NCI-H345 treated with DMSO at 0.1 percent for 48 hours (cell line): ENCODE results near the gene SLC23A2.
A peak's percentile ranks its signal among the peaks of the same experiment; 100 is the strongest.
"Not testable (repeated sequence)": the region's sequence is repeated elsewhere in the genome, so short reads cannot be mapped to it uniquely, and the experiment has no call there.

Experiments
- DNase-seq: peaks from one replicate; lab custom pipeline; 2025; ENCODE audit not compliant: unreplicated experiment; lab: John Stamatoyannopoulos, UW

Gene SLC23A2

DNA sequence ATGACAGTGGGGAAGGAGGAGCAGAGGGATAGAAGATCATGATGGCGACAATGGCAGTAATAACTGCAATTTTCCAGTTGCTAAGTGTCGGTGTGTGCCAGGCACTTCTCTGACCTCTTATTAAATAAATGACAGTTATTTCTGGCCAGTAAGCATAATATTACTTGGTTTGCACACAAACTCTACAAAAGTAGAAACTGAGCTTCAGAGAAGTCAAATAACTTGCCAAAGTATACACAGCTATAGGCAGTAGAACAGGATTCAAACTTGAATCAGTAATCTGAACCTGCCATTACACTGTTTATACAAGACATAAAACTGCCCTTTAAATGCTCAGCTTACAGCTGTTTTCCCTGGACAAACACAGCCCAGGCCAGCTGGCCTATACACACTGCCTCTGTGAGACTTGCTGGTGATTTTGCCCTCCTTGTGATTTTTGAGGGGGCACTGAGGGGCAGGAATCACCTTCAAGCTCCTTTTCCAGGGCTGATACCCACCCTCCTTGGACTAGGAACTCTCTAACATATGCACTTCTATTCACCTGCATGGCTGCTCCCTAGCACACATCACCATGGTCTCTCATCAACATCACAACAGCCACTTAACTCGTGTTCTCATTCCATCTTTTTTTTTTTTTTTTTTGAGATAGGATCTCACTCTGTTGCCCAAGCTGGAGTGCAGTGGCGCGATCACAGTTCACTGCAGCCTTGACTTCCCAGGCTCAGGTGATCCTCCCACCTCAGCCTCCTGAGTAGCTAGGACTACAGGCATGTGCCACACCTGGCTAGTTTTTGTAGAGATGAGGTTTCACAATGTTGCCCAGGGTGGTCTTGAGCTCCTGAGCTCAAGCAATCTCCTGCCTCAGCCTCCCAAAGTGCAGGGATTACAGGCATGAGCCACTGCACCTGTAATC lies 63.6 kb downstream of the SLC23A2 start:
- peak; percentile 19 for DNase-seq

DNA sequence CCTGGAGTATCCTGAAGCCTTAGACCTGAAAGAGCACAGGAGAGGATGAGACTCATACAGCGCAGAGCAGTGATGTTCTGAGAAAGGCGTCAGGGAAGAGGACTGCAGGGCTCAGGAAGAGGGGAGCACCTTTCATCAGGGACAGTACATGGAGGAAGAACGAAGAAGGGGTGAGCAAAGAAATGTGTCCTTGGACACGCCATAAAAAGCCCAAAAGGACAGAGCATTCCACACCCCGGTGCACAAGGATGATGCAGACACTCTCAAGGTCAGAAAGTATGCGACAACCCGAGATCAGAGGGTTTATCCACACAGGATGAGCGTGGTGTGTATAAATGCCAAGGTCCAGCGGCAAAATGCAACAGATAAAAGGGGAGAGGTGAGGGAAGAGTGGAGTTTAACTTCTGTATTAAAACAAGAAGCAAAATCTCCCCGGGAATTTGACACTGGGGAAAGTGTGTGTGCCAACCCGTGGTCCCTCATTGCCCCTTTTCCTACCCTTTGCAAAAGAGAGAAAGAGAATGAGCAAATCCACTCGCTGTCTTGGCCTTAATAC lies 64.4 kb downstream of the SLC23A2 start:
- no peak for DNase-seq

DNA sequence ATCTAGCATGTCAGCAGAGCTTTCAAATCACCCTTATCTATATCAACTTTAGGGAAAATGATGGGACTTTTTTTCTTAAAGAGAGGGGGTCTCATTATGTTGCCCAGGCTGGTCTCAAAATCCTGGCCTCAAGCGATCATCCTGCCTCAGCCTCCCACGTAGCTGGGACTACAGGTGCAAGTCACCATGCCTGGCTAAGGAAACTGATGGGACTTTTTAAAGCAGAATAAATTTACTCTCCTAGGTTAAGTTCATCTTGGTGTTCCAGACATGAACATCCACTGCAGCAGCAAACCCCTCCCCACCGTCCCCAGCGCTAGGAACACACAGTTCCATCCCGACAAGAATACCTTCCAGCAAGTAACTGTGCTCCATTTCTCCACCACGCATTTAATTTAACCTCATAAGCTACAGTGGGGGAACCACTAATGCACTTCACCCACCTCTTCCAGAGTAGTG lies 64.9 kb downstream of the SLC23A2 start:
- no peak for DNase-seq

DNA sequence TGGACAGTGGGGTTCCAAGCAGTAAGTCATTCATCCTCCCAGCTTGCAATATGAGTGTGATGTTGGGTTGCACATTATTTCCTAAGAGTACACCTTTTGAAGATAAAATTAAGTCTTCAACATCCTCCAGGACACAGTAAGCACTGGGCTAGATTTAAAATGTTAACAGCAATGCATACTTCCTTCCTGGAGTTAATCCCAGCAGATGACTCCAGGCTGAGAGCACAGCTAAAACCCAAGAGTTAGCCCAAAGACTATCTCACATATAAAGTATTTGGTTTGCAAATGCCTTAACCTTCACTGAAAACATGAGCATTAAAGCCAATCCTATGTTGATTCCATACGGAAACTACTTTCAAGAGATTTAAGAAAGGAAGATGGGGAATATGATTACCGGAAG lies 69.2 kb downstream of the SLC23A2 start:
- no peak for DNase-seq

DNA sequence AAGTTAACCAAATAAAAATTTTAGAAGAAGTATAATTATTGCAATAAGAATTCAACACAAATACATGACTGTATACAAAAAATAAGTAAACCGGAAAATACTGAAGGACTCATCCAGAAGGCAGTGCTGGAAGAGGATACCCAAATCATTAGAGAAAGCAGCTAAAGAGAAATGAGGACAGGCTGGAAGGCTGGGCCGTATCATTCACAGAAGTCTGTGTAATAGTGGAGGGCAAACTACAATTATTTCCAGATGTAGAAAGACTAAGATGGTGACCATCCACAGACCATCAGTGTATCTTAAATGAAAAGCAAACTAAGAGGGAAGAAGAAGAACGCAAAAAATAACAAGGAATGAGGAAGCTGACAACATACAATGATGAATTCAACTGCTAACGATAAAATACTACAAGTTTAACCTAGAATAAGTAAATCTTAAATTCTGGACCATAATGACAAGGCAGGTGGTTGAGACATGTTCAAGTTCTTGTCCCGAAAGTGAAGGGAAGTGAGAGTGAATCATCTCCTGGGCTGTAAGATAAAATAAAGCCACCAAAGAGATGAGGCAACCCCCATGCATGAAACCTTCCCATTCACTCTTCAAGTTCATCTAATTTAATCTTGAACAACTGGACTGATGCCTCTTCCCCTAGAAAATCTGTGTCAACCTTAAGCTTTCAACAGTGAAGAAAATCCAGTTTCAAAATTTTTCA lies 71.5 kb downstream of the SLC23A2 start:
- no peak for DNase-seq

DNA sequence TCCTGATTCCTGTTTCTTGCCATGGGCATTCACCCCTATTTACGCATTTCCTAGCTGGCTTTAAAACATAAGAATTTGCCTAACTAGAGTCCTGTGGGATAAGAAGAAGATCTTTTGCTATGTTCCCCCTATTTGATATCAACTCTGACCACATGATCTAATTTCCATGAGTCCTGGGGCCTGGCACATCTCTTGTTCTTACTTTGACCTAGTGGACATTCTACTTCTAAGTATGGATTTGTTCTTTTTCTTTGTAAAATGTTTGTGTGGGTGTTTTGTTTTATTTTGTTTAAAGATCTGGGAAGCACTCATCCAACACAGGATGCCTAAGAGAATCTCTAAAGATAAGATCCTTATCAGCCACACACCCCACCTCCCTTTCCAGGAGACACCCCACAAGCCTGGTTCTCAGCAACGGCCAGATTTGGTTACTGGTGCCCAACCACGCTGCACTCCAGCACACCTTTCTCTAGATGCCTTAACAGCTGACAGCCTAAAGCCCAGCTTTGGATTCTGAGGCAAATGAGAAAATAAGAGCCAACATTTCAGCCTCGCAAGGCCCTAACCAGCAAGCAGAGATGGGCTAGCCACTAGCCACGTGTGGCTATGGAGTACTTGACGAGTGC lies 74.7 kb downstream of the SLC23A2 start:
- no peak for DNase-seq

DNA sequence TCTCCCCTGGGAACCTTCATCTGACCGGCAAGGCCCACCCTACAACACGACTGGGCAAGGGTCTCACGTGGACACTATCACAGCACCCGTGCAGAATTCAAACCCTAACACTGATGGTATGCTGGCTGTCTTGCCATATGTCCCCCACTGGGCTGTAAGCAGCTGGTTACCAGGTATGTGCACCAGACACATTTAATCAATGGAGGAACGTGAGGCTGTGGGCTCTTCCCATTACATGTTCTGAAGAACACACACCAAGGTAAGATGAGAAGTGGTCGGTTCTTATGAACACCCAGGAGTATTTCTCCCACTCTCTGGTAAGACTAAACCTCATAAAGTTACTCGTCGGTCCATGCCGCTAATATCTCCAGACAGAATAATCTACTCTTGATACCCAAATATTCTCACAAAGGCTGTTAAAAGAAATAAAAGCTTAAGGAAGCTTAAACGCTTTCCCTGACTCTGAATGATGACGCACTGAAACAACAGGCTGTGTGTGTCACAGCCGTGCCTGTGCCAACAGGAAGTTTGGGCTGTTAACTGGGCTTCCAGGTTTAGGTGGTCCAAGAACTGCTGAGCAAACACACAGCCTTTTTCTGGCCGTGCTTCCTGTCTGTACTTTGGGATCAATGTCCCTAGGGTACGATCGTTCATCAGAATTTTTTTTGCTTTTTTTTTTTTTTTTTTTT lies 75.3 kb downstream of the SLC23A2 start:
- no peak for DNase-seq

DNA sequence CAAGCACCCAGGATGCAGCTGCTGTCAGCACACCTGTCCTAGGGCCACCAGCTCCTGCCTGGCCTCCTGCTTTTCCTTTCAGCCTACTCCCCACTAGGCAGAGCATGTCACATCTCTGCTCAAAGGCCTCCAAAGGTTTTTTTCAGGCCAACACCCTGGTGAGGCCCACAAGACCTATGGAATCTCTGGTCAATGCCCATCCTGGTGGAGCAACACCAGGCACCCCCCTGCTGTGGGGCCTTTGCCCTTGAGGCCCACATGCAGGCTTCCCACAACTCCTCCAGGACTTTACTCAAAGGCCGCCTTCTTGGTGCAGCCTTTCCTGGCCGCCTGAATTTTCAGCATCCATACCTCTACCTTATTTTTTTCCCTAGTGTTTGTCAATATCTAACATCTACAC lies 76.9 kb downstream of the SLC23A2 start:
- DNase-seq: no peak

DNA sequence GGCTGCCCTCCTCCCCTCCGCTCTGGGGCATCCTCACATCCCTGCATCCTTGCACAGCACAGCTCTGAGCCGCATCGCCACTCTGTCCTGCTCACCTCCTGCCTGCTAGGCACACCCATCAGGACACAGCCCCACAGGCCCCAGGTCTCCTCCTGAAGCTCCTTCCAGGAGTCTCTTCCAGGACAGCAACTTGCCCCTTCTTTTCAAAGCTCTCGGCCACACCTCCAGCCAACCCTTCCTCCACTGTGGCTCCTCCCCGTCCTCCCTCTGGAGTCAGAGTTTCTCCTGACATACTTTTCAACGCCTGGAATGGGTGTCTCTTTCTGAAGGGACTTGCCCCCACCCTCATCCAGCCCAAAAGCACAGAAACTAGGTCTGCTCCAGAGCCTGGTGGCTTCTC lies 77.3 kb downstream of the SLC23A2 start:
- no peak for DNase-seq

DNA sequence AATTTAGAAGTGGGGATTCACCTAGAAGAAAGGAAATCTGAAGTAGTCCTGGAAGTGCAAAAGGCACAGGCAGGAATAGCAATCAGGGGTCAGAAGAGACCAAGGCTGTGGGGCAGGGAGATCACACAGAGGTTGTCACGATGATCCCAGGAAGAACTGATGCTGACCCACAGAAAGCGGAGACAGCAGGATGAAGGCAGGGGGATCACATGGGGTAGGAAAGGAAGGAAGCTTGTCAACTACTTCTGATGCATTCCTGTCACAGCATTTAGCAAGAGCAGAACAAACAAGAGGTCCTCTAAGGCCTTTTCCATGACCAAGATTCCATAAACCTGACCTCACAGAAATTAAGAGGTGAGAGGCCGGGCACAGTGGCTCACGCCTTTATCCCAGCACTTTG lies 79.1 kb downstream of the SLC23A2 start:
- no peak for DNase-seq

DNA sequence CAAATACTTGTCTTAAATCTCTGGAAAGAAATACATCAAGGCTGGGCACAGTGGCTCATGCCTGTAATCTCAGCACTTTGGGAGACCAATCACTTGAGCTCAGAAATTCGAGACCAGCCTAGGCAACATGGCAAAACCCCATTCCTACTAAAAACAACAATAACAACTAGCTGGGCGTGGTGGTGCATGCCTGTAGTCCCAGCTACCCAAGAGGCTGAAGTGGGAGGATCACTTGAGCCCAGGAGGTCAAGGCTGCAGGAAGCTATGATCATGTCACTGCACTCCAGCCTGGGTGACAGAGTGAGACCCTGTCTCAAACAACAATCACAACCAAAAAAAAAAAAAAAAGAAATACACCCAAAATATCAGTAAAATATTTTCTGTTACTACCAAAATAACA lies 80.0 kb downstream of the SLC23A2 start:
- DNase-seq: not testable (repeated sequence)

DNA sequence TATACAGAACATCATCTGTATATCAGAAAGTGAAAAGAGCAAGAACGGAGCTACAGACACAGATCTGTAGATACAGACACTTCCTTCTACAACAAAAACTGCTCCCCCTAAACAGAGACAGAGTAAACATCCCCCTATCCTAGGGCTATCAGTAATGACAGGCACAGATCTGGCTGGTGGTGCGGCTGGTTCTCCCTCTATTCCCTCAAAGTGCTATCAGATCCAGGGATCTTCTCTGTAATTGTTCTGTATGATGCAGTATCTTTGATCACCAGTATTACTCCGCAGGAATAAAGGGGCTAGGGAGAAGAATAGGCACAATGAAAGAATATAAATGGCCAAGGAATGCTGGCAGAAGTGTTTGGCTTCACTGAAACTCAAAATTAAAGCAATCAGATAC lies 80.7 kb downstream of the SLC23A2 start:
- no peak for DNase-seq

DNA sequence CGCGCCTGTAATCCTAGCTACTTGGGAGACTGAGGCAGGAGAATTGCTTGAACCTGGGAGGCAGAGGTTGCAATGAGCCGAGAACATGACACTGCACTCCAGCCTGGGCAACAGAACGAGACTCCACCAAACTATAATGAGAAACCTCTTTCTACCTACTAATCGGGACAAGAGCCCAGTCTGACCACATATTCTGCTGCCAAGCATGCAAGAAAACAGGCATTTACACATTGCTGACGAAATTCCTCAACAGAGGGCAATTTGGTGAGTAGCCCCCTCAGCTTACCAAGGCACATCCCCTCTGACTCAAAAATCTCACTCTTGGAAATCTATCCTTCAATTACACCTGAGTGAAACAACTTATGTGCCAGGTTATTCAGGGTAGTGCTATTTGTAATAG lies 81.2 kb downstream of the SLC23A2 start:
- DNase-seq: no peak

DNA sequence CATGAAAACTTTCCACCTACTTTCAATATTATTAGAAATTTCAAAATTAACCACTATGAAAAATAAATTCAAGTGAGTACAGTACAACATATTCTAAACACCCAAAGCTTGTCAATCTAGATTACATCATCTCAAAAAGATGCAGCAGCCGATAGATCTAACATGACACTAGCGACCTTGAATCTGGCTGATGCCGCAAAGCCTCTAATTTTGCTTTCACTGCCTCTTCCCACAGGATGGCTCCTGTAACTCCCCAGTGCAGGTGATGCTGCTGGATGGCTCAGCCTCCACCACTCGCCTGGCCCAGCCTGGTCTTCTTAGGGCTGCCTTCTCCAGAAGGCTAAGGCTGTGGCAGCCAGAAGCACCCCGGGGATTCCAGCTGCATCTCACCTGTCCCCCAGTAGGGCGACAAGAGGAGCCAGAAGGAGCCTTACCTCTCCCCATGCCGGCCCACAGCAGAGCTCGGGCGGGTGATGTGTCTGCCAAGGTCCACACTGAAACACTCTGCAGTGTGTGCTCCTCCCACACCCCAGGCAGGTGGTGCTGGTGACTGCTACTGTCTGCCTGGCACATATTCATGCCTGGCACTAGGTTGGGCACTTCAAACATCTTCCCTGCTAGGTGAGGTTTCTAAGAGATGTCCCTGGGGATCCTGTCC lies 82.1 kb downstream of the SLC23A2 start:
- peak; percentile 88 for DNase-seq

DNA sequence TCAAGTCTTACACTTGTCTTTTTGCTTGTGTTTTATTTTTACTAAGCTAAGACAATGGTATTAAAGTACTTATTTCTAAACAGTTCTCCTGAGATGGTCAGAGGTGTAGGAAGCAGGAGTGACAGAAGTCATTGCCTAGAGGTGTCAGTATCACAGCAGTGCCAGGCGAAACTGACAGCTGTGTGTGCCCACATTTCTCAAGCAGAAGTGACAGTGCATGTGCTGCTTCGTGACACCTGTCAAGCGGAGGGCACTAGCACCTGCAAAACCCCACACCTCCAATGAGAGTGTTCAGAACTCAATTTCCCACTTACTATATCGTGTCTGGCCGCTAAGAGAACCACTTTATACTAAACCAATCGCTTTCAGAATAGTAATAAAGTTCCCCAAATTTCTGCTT lies 82.8 kb downstream of the SLC23A2 start:
- no peak for DNase-seq

DNA sequence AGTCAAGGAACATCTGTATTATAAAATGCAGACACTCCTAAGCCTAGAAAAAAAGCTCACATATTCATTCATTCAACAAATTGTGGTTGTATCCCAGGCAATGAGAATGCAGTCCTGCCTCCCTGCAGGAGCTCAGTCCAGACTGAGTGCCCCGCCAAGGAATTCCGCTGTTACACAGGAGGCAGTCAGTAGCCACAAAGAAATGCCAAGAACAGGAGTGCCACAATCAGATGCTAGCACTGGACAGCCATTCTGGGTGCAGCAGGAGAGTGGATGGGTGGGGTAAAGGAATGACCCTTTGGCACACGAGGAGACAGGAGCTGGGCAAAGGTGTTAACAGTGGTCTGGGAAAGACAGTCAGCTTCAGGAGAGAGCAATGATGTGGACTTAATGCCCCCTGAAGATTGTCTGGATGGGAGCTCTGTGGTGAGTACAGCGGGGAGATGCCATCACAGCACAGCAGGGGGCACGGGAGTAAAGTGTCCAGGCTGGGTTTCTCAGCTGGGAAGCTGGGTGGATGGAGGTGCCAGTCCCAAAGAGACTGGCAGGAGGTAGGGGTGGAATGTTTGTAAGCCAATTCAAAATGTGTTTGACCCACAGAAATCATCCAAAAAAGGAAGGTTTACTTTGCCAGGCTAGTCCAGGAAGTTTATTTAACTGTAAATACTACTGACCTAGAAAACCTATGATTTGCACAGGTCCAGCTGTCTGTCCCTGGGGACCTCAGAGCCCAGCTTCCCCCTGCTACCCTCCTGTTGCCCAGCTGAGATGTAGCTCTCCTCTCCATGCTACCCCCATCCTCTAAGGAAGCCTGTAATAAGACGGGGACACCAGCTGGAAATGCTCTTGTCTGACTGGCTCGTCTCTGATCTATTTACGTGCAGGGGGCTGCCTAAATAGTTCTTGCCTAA lies 84.1 kb downstream of the SLC23A2 start:
- no peak for DNase-seq

DNA sequence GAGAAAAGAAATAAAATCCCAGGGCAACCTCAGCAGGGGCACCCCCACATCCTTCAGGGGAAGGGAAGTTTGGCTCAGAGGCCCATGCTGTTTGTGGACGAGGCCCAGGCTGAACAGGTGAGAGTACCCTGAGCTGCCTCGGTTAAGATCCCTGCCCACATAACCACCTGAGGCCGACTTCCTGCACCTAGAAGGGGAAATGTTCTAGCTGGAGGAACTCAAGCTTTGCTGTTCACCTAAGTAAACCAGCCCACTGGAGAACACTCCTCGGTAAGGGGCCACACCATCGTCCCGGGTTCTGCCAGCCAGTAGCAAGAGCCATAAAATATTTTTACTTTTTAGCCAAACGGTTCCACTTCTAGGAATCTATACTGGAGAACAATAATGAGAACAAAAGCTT lies 88.2 kb downstream of the SLC23A2 start:
- DNase-seq: no peak

DNA sequence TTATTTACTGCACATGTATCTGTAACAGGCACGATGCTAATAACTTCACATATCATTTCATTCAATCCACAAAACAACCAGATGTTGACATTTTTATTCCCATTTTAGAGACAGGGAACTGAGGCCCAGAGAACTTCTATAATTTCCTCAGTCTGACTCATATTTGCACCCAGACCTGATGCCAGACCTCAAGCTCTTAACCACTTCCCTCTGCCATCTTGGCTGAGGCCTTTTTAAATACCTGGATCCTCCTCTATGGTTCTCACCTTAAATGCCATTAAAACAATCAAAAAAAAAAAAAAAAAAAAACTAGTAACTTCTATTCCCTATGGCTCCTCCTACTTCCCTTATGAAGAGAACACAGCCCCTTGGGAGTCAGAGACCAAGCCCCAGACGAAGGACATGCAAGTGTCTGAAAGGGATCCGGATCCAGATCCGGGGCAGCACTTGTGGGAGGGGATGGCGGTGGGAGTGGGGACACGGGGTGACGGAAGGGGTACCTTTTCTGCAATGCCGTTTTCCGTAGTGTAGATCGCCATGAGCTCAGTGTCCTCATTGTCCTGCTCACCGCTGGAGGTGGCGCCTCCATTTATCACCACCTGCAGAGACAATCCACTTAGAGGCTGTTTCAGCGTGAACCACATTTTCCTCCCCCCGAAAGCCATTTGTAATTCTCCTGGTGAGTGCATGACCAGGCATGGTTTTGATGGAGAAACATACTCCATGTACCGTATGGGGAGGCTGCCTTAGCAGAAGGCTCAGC lies 88.7 kb downstream of the SLC23A2 start:
- no peak for DNase-seq

DNA sequence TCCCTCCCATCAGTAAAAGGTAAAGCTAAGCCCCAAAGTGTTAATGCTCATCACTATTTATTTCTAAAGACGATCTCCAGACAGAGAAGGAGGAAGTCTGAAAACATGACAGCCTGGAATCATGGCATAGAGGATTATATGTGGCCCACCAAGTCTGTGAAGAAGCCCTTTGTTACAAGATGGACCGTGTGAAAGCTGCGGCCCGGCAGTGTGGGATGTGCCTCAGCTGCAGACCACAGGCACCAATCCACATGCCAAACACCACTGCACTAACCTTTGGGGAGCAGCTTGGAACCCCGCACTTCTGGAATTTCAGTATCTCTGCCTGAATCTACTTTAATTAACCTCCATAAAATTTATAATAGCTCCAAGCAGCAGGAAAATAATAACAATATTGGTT lies 90.4 kb downstream of the SLC23A2 start:
- DNase-seq: no peak
